Epithelial cell of esophagus (primary cell): ENCODE results near the gene FAM240B.

Experiments used
- DNase-seq: peaks from one replicate; pipeline ENCODE4 v3.0.0; 2010; ENCODE audit warnings: low read depth
- H3K4me3 ChIP-seq: 2 replicates; pipeline ENCODE4 v1.5.1; 2011; ENCODE audit warnings: mild to moderate bottlenecking, low read length, control low read depth
- TF ChIP-seq, protein P1 (sequence below): IDR thresholded peaks from 2 replicates; pipeline ENCODE4 v1.5.1; 2011; ENCODE audit warnings: low read depth, mild to moderate bottlenecking, low read length, control low read depth, inconsistent platforms; ENCODE audit not compliant: insufficient read depth; ENCODE audit errors: missing control alignments

The FAM240B gene

DNA sequence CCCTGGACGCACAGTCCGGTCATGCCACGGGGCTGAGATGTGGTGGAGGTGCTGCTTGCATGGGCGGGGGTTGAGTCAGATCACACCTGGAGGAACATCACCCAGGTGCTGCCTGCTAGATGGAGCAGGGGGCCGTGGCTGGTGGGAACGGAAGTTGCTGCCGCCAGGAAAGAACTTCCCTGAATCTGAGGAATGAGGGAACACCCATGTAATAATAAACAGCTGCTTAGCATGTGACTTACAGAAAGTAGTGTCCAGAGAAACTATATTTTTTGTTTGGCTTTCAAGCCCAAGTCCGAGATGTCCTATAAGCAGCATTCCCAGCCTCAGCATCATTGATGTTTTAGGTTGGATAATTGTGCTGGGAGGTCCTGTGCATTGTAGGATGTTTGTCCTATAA lies 27.1 kb upstream of the FAM240B start:
- H3K4me3 ChIP-seq = no peak overlapping the region
- TF ChIP-seq, protein P1, sequence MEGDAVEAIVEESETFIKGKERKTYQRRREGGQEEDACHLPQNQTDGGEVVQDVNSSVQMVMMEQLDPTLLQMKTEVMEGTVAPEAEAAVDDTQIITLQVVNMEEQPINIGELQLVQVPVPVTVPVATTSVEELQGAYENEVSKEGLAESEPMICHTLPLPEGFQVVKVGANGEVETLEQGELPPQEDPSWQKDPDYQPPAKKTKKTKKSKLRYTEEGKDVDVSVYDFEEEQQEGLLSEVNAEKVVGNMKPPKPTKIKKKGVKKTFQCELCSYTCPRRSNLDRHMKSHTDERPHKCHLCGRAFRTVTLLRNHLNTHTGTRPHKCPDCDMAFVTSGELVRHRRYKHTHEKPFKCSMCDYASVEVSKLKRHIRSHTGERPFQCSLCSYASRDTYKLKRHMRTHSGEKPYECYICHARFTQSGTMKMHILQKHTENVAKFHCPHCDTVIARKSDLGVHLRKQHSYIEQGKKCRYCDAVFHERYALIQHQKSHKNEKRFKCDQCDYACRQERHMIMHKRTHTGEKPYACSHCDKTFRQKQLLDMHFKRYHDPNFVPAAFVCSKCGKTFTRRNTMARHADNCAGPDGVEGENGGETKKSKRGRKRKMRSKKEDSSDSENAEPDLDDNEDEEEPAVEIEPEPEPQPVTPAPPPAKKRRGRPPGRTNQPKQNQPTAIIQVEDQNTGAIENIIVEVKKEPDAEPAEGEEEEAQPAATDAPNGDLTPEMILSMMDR = no peak
- DNase-seq = no peak

DNA sequence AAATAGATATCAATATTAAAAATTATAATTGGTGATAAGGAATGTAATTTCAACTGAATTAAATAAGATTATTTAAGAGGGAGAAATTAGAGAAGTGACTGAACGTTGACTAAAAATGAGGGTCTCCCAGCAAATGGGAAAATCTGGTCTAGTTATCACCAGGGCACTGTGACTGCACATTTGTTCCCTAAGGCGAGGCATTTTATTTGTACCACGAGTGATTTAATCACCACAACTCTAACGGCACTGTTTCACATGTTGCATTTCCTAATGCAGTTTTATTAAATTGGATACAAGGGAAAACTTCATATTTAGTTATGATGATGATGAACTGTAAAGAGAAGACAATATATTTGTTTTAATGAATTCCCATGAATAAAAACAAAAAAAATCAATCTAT lies 26.4 kb upstream of the FAM240B start:
- no peak for DNase-seq
- TF ChIP-seq, protein P1 = no peak
- H3K4me3 ChIP-seq = no peak overlapping the region

DNA sequence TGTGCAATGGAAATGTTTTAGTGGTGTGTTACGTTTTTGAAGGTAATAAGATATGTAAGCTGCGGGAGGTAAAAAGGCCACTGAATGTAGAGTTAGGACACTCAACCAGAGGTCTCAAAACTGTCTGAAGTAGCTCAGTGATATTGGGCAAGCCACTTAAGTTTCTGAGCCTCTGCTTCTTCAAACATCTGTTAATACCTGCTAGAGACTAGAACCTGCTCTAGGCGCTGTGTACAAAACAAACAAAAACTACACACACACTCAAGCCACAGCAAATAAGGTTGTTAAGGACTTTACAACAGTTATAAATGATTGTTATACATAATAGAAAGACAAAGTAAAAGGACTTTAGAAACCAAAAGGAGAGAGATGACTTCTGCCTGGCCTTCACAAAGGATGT lies 24.6 kb upstream of the FAM240B start:
- no peak overlapping the region for H3K4me3 ChIP-seq
- TF ChIP-seq, protein P1 = no peak
- no peak for DNase-seq

DNA sequence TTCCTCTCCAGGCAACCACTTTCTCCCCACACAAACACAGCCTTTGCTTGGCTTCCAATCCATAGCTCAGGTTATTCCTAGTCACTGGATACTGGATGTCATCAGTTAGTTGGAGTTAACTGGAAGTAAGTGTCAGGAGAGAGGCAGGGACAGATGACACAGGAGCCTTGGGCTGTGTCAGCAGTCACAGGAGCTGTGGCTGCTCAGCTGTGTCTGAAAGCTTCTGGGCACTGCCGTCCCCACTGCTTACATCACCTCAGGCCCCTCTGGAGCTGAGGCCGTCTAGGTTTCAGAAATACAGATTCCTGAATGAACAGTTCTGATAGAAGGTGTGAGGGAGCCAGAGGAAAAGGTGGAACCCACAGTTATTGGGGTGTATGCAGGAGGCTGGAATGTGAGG lies 17.3 kb upstream of the FAM240B start:
- no peak for DNase-seq
- no peak overlapping the region for H3K4me3 ChIP-seq
- TF ChIP-seq, protein P1 = no peak

DNA sequence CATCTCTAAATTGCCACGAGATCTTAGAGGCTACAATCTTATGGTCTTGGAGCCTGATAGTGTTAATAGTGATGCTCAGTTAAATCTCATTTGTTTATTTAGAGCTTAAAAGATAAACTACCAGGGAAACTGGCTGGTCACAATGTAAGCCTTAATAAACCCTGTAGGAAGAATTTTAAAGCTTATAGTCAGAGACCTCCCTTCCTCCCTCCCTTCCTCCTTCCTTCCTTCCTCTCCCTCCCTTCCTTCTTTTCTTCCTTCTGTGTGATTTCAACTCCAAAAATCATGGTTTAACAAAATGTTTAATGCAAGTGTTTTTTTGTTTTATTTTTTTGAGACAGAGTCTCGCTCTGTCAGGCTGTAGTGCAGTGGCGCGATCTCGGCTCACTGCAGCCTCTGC lies 14.9 kb upstream of the FAM240B start:
- no peak for DNase-seq
- TF ChIP-seq, protein P1 = no peak
- H3K4me3 ChIP-seq = no peak overlapping the region

DNA sequence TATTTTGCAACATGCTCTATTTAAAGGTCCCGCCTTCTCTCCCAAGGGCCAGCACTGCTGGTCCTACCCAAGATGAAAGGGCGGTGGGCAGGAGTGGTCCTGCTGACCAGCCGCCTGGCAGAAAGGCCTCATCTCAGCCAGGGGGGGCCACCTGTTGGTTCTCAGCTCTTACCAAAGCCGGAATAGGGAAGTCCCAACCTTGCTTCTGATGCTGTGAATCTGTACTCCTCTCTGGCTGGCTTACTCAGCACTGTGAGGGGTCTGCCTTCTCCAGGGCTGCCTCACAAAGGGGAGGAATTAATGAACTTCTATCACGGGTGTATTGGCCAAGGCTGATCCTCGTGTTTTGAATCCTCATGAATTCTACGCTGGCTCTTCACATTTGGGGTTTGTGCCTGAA lies 13.6 kb upstream of the FAM240B start:
- no peak for DNase-seq
- TF ChIP-seq, protein P1 = no peak
- no peak overlapping the region for H3K4me3 ChIP-seq

DNA sequence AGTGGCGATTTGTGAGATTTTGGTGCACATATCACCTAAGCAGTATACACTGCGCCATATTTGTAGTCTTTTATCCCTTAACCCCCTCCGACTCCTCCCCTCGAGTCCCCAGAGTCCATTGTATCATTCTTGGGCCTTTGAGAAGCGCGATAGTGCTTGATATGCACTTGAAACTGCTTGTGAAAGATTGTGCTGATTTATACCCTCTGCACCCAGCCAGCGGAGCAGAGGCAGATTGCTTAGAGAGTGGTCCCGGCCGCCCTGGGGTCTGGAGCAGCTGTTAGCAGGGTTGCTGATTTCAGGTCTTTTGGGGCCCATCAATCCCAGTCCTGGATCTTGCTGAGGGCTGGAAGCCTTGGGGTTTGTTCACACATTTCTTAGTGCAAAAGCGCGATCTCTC lies 13.0 kb upstream of the FAM240B start:
- DNase-seq = no peak
- TF ChIP-seq, protein P1 = no peak
- H3K4me3 ChIP-seq = no peak overlapping the region
